WTC11 (cell line): ENCODE measurements around the gene SSTR5. TPM values are rescaled to one million over a fixed set of nuclear protein-coding genes. Genes with fewer than 3 reads are reported as not detected.

ENCODE experiments used
- ATAC-seq: fragments of 200-7000 bp; cut with Tn5 transposase; 2 replicates; pipeline ENCODE4 v1.10.0; 2021; ENCODE audit warnings: mild to moderate bottlenecking, moderate library complexity
- CTCF ChIA-PET: fragments of 300-600 bp; sonication (Branson Sonifier 250); formaldehyde crosslinking; loops from one replicate; lab custom pipeline; 2021; ENCODE audit warnings: antibody characterized with exemption; lab: Charles Lee
- POLR2A ChIA-PET: fragments of 350-600 bp; sonication (Branson Sonifier 250); formaldehyde crosslinking; loops from one replicate; lab custom pipeline; 2021; ENCODE audit warnings: antibody characterized with exemption; lab: Charles Lee
- DNase-seq: peaks from one replicate; pipeline ENCODE4 v3.0.0; 2021; ENCODE audit warnings: low spot score
- H3K27ac Mint-ChIP-seq: 2 replicates; pipeline ENCODE4 v1.8.0; 2021; ENCODE audit warnings: mixed read lengths
- H3K27me3 Mint-ChIP-seq: 2 replicates; pipeline ENCODE4 v1.8.0; 2021; ENCODE audit warnings: low read depth, mild to moderate bottlenecking, moderate library complexity, mixed read lengths
- H3K36me3 Mint-ChIP-seq: 2 replicates; pipeline ENCODE4 v1.8.0; 2021; ENCODE audit warnings: mixed read lengths
- H3K4me1 Mint-ChIP-seq: 2 replicates; pipeline ENCODE4 v1.8.0; 2022; ENCODE audit warnings: mixed read lengths
- H3K4me3 Mint-ChIP-seq: 2 replicates; pipeline ENCODE4 v1.8.0; 2021; ENCODE audit warnings: mild to moderate bottlenecking, moderate library complexity, mixed read lengths
- H3K9me3 Mint-ChIP-seq: 2 replicates; pipeline ENCODE4 v1.8.0; 2021; ENCODE audit warnings: mixed read lengths
- AR ChIP-seq: fragments of 250-450 bp; sonication (Bioruptor Pico); IDR thresholded peaks from 2 replicates; pipeline ENCODE4 v1.9.0; 2021; ENCODE audit warnings: mild to moderate bottlenecking
- ERG ChIP-seq: fragments of 250-450 bp; sonication (Bioruptor Pico); IDR thresholded peaks from 2 replicates; pipeline ENCODE4 v1.8.0; 2021; ENCODE audit warnings: mild to moderate bottlenecking
- FOXJ3 ChIP-seq: sonication (generic); formaldehyde crosslinking; IDR thresholded peaks from 2 replicates; pipeline ENCODE4 v1.9.0; 2021; ENCODE audit warnings: missing genetic modification reagents, mild to moderate bottlenecking, borderline replicate concordance
- GTF2I ChIP-seq: fragments of 250-450 bp; sonication (Bioruptor Pico); conservative IDR thresholded peaks from 2 replicates; pipeline ENCODE4 v1.4.0; 2021; ENCODE audit warnings: mild to moderate bottlenecking
- HMGA2 ChIP-seq: fragments of 250-450 bp; sonication (Bioruptor Pico); IDR thresholded peaks from 2 replicates; pipeline ENCODE4 v1.4.0; 2021; ENCODE audit warnings: mild to moderate bottlenecking, moderate library complexity
- JUN ChIP-seq: sonication (generic); formaldehyde crosslinking; IDR thresholded peaks from 2 replicates; pipeline ENCODE4 v1.8.0; 2023; ENCODE audit warnings: mild to moderate bottlenecking, missing genetic modification reagents
- MLX ChIP-seq: sonication (generic); formaldehyde crosslinking; IDR thresholded peaks from 2 replicates; pipeline ENCODE4 v1.8.1; 2023; ENCODE audit warnings: mild to moderate bottlenecking, missing genetic modification reagents, moderate library complexity
- NR1H2 ChIP-seq: sonication (generic); formaldehyde crosslinking; IDR thresholded peaks from 2 replicates; pipeline ENCODE4 v1.9.0; 2021; ENCODE audit warnings: mild to moderate bottlenecking, moderate library complexity, missing genetic modification reagents
- RELA ChIP-seq: sonication (generic); formaldehyde crosslinking; IDR thresholded peaks from 2 replicates; pipeline ENCODE4 v1.8.1; 2022; ENCODE audit warnings: missing genetic modification reagents, mild to moderate bottlenecking, borderline replicate concordance
- TEAD4 ChIP-seq: sonication (generic); formaldehyde crosslinking; IDR thresholded peaks from 2 replicates; pipeline ENCODE4 v1.8.0; 2022; ENCODE audit warnings: mild to moderate bottlenecking, missing genetic modification reagents
- TP53 ChIP-seq: sonication (generic); formaldehyde crosslinking; IDR thresholded peaks from 2 replicates; pipeline ENCODE4 v1.8.1; 2023; ENCODE audit warnings: mild to moderate bottlenecking, missing genetic modification reagents
- ZMAT4 ChIP-seq: fragments of 250-450 bp; sonication (Bioruptor Pico); IDR thresholded peaks from 2 replicates; pipeline ENCODE4 v1.9.0; 2021; ENCODE audit warnings: mild to moderate bottlenecking
- ZNF219 ChIP-seq: sonication (generic); formaldehyde crosslinking; IDR thresholded peaks from 2 replicates; pipeline ENCODE4 v1.8.0; 2023; ENCODE audit warnings: missing genetic modification reagents, mild to moderate bottlenecking, borderline replicate concordance
- ZNF671 ChIP-seq: fragments of 250-450 bp; sonication (Bioruptor Pico); IDR thresholded peaks from 2 replicates; pipeline ENCODE4 v1.8.0; 2021; ENCODE audit warnings: mild to moderate bottlenecking
- ZSCAN18 ChIP-seq: fragments of 250-450 bp; sonication (Bioruptor Pico); IDR thresholded peaks from 2 replicates; pipeline ENCODE4 v2.1.2; 2022; ENCODE audit warnings: mild to moderate bottlenecking, moderate library complexity
- total RNA-seq: library from RNA; stranded (reverse); gene quantifications from 3 replicates; pipeline ENCODE4 v1.2.3, GENCODE V29; 2021

SSTR5 gene
- total RNA-seq, 1 experiment from 2014 or later: 0.61 TPM

GRCh38 chr16:1045310-1045992, 27.1 kb upstream of the SSTR5 start:
- CTCF ChIA-PET: interaction anchor here (2.5 kb wide), 1 partner anchor 12 kb away, joined by 19 read pairs; no protein-coding TSS in a partner anchor
- ATAC-seq: no peak
- no peaks in the 10 kb centered on the region for H3K36me3 Mint-ChIP-seq
- DNase-seq: no peak
- no peak overlapping the region for H3K27ac Mint-ChIP-seq
- H3K4me3 Mint-ChIP-seq: no peak overlapping the region
- H3K4me1 Mint-ChIP-seq: no peaks in the 10 kb centered on the region
- peaks cover 9% of the 10 kb centered on the region for H3K9me3 Mint-ChIP-seq
- no peaks in the 10 kb centered on the region for H3K27me3 Mint-ChIP-seq
- POLR2A ChIA-PET: interaction anchor here (1.0 kb wide), 1 partner anchor 15 kb away, joined by 3 read pairs; no protein-coding TSS in a partner anchor
- no peak for TF ChIP-seq RELA (CRISPR knock-in tag)
- no peak for TF ChIP-seq TP53 (CRISPR knock-in tag)
- no peak for TF ChIP-seq AR (CRISPR knock-in tag)
- TF ChIP-seq HMGA2 (CRISPR knock-in tag): no peak
- no peak for TF ChIP-seq MLX (CRISPR knock-in tag)
- no peak for TF ChIP-seq ZNF219
- no peak for TF ChIP-seq ERG (CRISPR knock-in tag)
- no peak for TF ChIP-seq TEAD4
- TF ChIP-seq JUN: no peak
- TF ChIP-seq ZNF671 (CRISPR knock-in tag): no peak
- no peak for TF ChIP-seq FOXJ3 (CRISPR knock-in tag)
- TF ChIP-seq GTF2I: no peak
- TF ChIP-seq NR1H2 (CRISPR knock-in tag): no peak
- no peak for TF ChIP-seq ZSCAN18 (CRISPR knock-in tag)

GRCh38 chr16:1045993-1046911, 26.3 kb upstream of the SSTR5 start:
- Mint-ChIP-seq H3K27me3 (no peaks in the 10 kb centered on the region), H3K4me1 (no peaks in the 10 kb centered on the region), H3K36me3 (no peaks in the 10 kb centered on the region), H3K4me3 (no peak overlapping the region), H3K9me3 (peaks cover 9% of the 10 kb centered on the region), H3K27ac (no peak overlapping the region)
- ChIA-PET CTCF (interaction anchor here (2.3 to 2.5 kb wide), 2 partner anchors 11 kb away, joined by 18 to 19 read pairs; no protein-coding TSS in a partner anchor), POLR2A (no interaction called here)
- no peak for ATAC-seq
- no peak for TF ChIP-seq ZMAT4 (CRISPR knock-in tag)
- DNase-seq: no peak
